ENCODE measurements around the gene GUCA2A. TPM values are rescaled to one million over a fixed set of nuclear protein-coding genes. Genes with fewer than 3 reads are reported as not detected.

GUCA2A gene
- total RNA-seq, 1 experiment from 2014 or later = not detected

DNA sequence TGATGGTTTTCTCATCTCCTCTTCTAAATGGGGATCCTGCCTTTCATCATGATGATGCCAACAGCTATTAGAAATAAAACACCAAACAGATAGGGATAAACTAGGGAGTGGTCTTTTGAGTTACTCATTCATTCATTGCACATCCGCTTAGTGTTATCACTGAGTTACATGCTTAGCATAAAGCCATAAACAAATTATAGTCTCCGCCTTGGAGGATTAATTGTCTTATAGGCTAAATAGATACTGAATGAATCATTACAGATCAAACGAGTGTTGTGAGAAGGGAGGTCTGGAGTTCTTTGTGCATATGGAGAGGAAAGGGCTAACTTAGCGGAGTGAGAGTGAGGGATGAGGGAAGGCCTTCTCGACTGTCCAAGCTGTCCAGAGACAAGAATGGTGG, 31.2 kb downstream of the GUCA2A start:
- DNase-seq (ENCODE audit: low spot score) = peak; percentile 2

DNA sequence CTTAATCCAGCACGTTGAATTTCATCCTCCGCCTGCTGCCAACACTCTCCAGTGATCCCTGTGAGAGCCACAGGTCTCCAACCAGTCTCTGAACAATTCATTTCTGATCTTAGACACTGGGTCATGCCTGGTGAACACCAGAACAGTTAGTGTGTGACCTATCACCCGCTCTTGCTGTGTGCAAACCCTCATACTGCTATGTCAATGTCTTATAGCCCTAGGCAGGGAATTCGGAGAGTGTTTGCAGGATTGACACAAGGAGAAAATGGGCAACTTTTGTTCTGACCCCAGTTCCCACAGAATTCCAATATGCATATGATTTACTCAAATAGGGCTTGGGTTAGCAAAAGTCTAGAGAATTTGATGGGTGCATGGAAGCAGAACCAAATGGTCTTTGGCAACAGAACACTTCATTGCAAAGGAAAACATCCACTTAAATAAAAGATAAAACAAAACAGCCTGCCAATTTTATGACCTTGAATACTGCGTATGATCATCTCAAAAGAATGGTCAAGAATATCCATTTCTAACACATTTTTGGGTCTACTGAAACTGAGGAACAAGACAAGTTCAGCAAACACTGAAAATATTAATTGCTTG, 34.4 kb downstream of the GUCA2A start:
- DNase-seq (ENCODE audit: low spot score) = peak; percentile 2

DNA sequence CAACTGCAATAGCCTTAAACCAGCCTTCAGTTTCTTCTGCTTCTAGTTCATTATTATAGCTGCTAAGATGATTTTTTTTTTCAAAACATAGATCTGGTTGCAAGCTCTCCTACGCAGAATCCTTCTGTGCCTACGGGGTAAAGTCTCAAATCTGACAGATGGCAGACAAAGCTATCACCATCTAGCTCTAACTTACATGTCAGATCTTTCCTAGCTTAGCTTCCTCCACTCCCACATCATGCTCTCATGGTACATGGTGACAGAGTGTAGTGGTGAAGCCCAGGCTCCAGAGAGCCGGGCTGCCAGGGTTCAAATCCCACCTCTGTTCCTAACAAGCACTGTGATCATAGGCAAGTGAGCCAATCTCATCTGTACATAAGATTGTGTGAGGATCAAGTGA, 35.6 kb downstream of the GUCA2A start:
- peak; percentile 3 for DNase-seq (ENCODE audit: low spot score)

DNA sequence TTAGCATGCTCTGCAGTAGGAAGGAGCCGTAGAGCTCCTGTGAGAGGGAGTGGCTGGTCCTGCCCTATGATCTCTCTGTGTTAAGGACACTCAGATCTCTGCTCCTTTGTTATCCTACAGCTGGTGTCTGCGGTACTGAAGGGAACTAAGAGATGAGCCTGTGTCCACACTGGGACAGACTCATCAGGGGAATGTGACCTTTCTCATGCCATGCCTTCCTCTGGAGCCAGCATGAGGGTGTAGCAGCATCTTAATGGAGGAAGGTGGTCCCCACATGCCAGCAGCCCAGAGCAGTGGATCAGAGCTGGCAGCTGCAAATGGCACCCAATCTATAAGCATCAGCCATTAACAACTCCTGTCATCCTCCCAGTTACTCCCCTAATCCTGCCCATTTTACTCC, 36.0 kb downstream of the GUCA2A start:
- peak; percentile 2 for DNase-seq (ENCODE audit: low spot score)

DNA sequence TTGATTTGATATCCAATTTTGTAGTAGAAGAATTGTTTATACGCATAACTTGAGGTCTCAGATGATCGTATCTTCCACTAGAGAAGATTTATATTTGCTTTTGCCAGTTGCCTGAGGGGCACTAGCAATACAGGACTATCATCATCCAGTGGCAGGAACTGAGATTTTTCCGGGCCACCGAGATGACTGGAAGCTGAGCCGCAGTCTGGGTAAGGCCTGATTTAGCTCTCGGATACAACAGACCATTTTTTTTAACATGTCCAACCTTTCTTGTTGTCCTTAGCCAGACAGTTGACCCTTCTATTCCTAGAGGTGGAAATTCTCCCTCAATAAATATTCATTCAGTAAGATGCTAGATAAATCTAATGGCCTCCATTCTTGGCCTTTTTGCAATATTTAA, 36.8 kb downstream of the GUCA2A start:
- no peak for DNase-seq (ENCODE audit: low spot score)

DNA sequence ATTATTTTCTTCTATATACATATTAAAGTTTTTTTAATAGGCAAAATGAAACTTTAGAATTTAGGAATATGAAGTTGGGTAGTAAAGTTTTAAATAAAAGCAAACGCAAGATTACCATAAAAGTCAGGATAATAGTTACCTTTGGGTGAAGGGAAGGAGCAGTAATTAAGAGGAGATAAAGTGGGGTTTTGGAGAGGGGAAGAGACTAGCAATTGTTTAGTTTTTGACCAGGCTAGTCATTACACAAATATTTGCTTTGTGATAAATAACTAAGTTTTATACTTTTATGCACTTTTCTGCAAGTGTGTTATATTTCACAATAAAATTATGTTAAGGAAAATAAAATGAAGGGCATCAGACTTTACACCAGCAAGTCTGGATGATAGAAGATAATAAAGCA, 39.0 kb downstream of the GUCA2A start:
- DNase-seq (ENCODE audit: low spot score) = no peak

DNA sequence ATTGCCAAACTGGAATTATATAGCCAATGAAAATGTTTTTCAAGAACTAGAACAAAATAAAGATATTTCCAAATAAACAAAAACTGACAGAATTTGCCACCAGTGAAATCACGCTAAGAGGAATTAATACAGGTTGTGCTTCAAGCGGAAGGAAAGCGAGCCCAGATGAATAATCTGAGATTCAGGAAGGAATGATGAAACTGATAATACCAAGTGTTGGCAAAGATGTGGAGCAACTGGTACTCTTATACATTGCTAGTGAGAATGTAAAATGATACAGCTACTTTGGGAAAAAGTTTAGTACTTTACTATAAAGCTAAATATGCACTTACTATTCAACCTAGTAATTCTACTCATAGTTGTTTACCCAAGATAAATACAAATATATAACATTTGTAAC, 42.1 kb downstream of the GUCA2A start:
- no peak for DNase-seq (ENCODE audit: low spot score)

DNA sequence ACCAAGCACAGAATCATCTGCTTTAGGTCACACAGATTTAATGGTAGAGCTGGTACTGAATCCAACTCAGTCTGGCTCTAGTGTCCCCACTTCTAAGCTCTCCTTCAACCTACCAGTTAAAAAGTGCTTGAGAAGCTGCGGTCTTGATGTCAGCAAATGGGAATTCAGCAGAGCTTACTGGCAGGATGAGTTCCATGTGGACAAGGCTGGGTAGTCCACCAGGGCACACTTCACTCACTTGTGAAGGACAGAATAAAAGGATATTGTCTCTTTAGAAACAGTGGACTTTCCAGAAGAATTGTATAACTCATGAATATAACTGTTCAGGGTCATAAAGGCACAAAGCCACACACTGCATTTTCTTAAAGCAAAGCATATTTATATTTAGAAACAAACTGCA, 46.4 kb downstream of the GUCA2A start:
- no peak for DNase-seq (ENCODE audit: low spot score)

DNA sequence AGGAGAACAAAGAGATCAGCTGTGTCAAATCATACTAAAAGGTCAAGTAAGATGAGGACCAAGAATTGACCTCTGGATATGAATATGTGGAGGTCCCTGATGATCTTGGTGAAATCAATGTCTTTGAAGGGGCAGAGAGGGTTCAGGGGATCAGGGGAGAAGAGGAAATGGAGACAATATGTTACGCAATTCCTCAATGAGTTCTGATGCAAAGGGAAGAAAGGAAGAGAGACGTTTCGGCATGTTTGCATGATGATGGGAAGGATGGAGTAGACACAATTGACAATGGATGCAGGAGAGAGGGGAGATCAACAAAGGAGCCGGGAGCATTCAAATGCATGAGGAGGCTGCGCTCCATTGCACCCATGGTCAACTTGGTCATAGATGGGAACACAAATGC, 47.3 kb downstream of the GUCA2A start:
- DNase-seq (ENCODE audit: low spot score) = no peak

DNA sequence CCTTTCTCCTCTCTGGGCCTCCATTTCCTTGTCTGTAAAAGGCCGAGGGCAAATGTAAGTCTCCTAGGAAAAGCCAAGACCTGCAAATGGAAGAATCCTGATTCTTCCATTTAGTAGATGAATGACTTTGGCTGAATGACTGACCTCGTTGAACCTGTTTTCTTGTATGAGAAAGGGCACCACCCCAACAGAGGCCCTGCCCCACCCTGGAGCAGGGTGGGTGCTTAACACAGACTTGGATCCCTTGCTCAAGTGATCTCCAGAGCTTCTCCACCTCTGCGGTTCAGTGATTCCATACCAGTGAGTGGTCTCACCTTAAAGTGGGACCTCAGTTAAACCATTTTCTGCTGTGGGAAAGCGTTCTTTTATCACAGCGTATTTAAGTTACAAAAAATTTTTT, 50.3 kb downstream of the GUCA2A start:
- no peak for DNase-seq (ENCODE audit: low spot score)

Other genes starting within 250 kb of the GUCA2A start
- 2.1 and 3.1 TPM in 2 replicates for gene HIVEP3, start 245.8 kb downstream of the GUCA2A start, total RNA-seq (2014; rRNA removed; shearing (Covaris generic))
- gene GUCA2B, start 11.3 kb downstream of the GUCA2A start, total RNA-seq (2014; rRNA removed; shearing (Covaris generic)) = not detected in 2 replicates
- gene FOXJ3, start 170.5 kb upstream of the GUCA2A start, total RNA-seq (2014; rRNA removed; shearing (Covaris generic)) = 25.7 and 31.7 TPM in 2 replicates
- 0.85 and 1.0 TPM in 2 replicates for gene RIMKLA, start 216.0 kb upstream of the GUCA2A start, total RNA-seq (2014; rRNA removed; shearing (Covaris generic))